ENCODE data around the gene ZNF407.
"Not testable (repeated sequence)": the region's sequence is repeated elsewhere in the genome, so short reads cannot be mapped to it uniquely, and the experiment has no call there.

ZNF407 gene, protein sequence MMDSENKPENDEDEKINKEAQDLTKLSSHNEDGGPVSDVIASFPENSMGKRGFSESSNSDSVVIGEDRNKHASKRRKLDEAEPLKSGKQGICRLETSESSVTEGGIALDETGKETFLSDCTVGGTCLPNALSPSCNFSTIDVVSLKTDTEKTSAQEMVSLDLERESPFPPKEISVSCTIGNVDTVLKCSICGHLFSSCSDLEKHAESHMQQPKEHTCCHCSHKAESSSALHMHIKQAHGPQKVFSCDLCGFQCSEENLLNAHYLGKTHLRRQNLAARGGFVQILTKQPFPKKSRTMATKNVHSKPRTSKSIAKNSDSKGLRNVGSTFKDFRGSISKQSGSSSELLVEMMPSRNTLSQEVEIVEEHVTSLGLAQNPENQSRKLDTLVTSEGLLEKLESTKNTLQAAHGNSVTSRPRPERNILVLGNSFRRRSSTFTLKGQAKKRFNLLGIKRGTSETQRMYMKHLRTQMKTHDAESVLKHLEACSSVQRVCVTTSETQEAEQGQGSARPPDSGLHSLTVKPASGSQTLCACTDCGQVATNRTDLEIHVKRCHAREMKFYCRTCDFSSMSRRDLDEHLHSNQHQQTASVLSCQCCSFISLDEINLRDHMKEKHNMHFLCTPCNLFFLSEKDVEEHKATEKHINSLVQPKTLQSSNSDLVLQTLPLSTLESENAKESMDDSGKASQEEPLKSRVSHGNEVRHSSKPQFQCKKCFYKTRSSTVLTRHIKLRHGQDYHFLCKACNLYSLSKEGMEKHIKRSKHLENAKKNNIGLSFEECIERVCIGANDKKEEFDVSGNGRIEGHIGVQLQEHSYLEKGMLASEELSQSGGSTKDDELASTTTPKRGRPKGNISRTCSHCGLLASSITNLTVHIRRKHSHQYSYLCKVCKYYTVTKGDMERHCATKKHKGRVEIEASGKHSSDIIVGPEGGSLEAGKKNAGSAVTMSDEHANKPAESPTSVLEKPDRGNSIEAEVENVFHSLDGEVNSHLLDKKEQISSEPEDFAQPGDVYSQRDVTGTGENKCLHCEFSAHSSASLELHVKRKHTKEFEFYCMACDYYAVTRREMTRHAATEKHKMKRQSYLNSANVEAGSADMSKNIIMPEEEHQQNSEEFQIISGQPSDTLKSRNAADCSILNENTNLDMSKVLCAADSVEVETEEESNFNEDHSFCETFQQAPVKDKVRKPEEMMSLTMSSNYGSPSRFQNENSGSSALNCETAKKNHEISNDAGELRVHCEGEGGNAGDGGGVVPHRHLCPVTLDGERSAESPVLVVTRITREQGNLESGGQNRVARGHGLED (N-terminal part only)

DNA sequence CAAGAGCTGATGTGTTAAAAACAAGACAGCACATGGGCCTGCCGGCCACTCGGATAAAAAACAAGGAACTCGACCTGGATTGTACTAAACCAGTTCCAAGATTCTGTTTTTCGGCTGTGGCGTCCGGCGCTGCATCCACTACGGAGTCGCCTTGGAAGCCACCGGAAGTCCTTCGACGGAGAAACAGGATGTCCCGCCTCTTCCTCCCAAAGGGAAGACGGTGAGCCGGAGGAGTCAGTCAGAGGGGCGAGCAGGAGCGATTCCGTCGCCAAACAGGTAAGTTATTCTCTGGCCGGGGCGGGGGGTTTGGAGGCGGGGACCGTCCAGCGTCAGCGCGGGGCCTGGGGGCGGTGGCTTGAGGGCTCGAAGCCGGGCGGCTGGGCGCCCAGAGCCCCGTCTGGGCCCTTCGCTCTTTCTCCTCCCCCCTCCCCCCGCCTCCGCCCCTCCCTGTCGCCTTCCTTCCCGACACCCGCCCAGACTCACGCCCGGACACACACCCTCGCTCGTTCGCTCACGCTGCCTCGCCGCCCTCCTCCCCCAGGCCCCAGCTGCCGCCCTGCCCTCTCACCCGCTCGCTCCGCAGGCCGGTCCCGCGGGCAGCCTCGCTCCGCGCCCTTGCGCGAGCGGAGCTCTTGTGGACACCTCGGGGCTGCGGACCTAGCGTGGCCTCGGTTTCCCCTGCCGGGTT lies at the start of gene ZNF407:
ZNF407 (plus strand) TSS at position 209 of the 688 bp plus-strand sequence. CDS start 33,150 bp downstream, outside the sequence.
- DNase-seq: peak; percentile 57 to 98 (median 87)

DNA sequence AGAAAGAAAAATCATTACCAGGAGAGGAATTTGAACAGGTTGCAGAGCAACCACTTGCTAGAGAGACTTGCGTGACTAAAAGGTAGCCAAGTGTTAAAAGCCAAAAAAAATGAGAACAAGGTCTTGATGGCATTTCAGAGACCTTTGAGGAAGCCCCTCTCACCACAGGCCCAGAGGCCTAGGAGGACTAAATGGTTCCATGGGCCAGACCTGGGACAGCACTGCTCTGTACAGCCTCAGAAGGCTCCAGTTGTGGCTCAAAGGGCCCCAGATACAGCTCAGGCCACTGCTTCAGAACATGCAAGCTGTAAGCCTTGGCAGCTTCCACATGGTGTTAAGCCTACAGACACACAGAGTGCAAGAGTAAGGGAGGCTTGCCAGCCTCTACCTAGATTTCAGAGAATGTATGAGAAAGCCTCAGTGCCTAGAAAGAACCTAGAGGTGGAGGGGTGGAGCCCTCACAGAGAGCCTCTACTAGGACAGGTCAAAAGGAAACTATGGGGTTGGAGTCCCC lies 48.0 kb upstream of the ZNF407 start:
- DNase-seq: no peak

DNA sequence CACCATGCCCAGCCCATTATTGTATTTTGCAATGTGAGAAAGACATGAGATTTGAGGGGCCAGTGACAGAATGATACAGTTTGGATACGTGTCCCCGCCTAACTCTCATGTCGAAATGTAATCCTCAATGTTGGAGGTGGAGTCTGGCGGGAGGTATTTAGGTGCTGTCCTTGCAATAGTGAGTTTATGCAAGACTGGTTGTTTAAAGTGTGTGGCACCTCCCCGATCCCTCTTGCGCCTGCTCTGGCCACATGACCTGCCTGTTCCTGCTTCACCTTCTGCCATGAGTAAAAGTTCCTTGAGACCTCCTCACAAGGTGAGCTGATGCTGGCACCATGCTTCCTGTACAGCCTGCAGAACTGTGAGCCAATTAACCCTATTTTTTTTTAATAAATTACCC lies 46.8 kb upstream of the ZNF407 start:
- no peak for DNase-seq

DNA sequence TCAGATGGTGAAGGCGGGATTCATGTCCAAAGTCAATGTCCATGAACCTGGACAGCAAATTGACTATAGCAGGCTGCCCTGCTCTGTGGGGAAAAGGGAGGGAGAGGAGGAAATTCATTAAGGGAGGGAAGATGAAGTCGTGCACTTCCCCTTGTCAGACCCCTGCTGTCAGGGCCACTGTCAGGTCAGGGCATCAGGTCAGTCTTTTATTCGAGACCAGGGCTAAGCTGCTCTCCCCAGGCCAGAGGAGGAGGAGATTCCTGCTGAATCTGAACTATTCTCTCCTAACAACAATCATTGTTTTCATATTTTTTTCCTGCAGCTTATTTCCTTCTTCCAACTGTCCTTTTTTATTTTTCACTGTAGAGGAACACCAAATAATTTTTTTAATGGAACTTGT lies 46.2 kb upstream of the ZNF407 start:
- no peak for DNase-seq

DNA sequence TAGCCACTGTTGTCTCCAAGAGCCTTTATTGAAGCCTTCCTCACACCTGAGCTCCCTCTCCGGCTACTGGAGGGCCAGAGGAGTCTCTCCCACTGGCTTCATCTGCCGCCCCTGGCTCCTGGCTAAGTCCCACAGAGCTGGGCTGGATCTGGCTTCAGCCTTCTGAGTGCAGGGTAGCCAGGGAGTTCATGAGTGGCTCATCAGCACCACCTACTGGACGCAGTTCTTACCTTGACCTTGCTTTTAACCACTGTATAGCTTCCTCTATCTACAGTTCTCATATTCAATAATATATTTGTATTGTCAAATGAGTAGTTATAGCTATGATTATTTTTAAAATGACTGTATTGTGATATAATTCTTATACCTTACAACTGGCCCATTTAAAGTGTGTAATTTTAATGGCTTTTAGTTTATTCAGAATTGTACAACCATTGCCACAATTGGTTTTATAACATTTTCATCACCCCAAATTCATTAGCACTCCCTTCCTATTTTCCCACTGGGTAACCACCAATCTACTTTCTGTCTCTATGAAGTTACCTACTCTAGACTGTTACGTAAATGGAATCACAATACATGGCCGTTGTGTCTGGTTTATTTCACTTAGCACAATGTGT lies 45.6 kb upstream of the ZNF407 start:
- peak in 55 of 56 donors; percentile 9 to 92 (median 60) for DNase-seq

DNA sequence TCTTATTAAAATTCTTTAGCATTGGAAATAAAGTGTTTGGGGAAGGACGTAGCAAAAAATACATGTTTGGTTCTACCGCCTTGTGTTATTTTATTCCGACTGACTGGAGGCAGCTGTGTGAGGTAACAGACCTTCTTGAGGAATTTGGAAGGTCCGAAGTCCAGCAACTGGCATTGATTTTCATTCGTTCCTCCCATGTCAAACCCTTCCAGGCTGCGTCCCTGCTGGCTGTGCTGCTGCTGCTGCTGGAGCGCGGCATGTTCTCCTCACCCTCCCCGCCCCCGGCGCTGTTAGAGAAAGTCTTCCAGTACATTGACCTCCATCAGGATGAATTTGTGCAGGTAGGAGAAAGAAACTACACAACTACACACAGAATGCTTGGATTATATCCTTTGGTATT lies 41.5 kb upstream of the ZNF407 start:
- DNase-seq: no peak

DNA sequence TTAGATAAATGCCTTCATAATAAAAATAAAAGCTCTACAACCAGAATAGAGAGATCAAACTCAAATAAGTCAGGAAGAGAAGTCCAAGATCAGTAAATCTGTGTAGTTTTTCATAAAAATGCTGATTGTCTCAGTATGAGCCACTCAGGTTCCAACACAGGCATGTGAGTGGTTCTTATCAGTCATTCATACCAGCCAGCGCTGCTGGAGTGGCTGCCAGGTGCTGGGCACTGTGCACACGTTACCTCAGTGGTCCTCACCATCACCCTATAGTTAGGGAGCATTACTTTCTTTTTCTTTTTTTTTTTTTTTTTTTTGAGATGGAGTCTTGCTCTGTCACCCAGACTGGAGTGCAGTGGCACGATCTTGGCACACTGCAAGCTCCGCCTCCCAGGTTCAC lies 39.6 kb upstream of the ZNF407 start:
- no peak for DNase-seq

DNA sequence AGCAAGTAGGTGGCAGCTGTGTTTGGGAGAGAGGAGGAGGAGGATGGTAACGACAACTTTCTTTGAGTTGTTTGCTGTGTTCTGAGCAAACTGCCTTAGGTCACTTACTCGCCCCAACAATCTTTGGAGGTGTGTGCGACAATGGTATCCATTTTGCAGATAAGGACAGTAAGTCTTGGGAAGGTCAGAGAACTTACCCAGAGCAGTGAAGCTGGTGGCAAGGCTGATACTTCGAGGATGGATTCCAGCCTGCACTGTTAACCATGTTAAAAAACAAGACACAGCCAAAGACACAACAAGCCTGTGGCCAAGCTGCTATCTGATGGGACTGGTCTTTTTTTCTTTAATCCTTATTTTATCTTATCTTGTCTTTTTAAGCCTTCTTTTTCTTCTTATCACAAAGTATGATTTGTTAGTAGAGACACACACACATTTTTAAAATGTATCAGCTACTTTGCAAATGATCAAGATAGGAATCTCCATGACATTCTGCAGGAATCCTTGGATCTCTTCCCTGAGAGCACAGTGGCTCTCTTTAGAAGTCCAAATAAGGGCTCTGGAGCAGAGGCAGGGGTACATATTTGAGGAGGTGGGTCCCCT lies 35.4 kb upstream of the ZNF407 start:
- no peak for DNase-seq

DNA sequence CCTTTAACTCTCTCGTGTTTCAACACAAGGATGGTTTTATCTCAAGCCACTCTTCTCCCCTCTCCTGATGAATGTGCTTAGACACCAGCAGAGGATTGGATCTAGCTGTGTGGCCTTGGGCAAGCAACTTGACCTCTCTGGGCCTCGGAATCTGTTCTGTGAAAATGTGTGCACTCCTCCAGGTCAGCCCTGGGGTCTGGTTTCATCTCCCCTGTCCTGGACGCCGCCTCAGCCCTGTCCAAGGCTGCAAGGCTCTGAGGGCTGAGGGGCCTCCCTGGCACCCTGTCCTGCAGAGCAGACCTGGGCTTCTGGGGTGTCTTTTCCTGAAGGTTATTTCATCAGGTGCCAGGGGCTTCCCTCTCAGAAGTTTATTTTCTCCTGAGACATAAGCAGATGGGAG lies 34.9 kb upstream of the ZNF407 start:
- no peak for DNase-seq

DNA sequence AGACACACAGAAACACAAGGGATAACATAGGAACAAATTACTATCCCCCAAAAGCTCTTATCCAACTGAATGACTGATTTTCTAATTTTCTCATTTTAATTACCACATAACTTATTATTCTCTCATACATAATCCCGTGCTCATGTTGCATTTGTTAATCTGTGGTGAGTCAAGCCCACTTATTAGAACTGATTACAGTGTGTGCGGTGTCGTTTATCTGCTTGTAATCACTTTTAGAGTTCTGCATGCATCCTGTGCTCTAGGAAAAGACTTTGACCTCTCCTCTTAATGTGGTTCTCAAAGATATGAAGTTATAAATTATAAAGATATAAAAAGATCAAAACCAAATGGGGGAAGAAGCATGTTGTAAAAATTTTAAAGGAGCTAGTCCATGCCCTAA lies 33.7 kb upstream of the ZNF407 start:
- no peak for DNase-seq

DNA sequence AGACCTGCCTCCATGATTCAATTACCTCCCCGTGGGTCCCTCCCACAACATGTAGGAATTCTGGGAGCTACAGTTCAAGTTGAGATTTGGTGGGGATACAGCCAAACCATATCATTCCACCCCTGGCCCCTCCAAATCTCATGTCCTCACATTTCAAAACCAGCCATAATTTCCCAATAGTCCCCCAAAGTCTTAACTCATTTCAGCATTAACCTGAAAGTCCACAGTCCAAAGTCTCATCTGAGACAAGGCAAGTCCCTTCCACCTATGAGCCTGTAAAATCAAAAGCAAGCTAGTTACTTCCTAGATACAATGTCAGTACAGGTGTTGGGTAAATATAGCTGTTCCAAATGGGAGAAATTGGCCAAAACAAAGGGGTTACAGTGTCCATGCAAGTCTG lies 32.5 kb upstream of the ZNF407 start:
- DNase-seq: not testable (repeated sequence)

DNA sequence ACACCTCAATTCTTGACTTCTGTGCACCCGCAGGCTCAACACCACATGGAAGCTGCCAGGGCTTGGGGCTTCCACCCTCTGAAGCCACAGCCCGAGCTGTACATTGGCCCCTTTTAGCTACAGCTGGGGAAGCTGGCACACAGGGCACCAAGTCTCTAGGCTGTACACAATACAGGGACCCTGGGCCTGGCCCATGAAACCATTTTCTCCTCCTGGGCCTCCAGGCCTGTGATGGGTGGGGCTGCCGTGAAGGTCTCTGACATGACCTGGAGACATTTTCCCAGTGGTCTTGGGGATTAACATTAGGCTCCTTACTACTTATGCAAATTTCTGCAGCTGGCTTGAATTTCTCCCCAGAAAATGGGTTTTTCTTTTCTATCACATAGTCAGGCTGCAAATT lies 31.7 kb upstream of the ZNF407 start:
- not testable (repeated sequence) for DNase-seq

DNA sequence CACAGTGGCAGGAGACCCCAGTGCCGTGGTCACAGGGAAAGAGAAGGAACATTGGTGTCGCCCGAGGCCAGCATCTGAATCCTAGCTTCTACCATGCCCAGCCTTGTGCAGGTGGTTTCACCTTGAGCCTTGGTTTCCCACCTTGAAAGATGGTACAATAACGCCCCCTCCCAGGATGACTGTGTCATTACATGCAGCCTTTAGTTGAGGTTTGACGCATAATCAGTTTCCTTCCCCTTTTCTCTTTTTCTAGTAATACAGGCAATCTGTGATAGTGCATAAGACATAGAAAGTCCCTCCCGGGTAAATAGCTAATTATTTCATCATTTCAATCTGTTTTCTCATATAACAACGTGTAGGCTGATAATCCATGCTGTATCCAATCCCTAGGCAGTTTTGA lies 29.8 kb upstream of the ZNF407 start:
- no peak for DNase-seq

DNA sequence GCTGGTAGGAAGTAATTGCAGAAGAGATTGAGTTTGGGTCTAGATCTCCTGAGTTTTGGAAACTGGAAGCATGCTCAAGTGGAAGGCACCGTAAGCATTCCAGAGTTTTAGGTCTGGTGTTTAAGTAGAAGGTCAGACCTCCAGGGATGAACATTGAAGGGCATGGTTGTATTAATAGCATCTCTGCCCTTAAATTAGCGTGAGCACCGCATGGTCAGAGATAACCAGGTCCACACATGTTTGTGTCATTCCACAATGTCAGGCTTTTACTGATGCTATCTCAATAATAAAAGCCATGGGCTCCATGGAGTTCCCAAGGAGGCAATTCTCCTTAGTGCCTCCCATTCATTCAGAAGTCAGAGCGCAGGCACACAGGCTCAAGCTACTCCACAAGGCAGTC lies 28.3 kb upstream of the ZNF407 start:
- no peak for DNase-seq

DNA sequence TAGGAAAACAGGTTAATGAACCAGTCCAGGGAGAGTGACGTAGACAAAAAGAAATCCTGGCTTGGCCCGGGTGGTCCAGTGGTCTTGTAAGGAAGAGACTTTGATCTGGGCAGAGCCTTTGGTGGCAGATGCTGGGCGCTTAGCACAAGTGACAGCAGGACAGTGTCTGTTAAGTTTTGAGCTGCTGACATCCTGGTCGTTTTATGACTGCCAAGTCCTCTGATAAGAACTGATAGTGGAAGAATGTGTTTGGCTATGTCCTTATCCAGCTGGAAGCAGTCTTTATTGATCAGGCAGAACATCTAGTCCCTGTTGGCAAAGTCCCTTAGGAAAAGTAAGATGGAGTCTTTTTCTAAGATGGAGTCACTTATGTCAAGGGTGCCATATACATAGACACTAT lies 27.4 kb upstream of the ZNF407 start:
- DNase-seq: no peak

DNA sequence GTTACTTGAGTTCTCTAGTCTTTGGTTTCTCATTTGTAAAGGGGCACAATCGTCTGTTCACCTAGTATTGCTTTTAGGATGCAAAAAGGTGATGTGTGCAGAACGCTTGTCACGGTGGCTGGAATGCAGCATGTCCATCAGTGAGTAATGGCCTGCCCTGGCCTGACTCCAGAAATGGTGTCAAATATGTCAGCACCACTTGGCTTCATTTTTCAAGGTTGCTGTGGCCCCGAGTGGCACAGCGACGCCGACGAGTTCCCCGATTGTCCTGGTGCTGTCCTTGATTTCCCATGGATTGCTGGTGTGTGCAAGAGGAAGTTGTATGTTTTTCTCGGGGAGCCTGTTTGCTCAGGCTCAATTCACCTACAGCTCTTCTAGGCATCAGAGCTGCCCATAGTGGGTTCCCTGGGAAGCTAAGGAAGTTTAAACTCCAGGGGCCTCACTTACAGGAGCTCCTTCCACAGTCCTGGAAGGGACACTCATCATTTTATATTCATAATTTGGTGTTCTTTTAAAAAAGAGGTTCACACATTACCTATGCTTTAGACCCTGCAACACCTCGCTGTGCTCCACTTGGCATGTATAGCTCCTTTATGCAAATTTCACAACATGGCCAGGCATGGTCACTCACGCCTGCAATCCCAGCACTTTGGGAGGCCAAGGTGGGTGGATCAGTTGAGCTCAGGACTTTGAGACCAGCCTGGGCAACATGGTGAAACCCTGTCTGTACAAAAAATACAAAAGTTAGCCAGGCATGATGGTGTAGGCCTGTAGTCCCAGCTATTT lies 25.6 kb upstream of the ZNF407 start:
- no peak for DNase-seq

DNA sequence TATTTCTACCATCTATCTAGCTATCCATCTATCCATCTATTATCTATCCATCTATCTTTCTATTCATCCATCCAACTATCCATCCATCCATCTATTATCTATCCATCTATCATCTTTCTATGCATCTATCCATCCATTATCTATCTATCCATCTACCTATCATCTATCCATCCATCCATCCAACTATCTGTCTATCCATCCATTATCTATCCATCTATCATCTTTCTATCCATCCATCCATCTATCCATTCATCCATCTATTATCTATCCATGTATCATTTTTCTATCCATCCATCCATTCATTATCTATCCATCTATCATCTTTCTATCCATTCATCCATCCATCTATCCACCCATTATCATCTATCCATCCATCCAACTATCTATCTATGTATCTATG lies 24.6 kb upstream of the ZNF407 start:
- no peak for DNase-seq

DNA sequence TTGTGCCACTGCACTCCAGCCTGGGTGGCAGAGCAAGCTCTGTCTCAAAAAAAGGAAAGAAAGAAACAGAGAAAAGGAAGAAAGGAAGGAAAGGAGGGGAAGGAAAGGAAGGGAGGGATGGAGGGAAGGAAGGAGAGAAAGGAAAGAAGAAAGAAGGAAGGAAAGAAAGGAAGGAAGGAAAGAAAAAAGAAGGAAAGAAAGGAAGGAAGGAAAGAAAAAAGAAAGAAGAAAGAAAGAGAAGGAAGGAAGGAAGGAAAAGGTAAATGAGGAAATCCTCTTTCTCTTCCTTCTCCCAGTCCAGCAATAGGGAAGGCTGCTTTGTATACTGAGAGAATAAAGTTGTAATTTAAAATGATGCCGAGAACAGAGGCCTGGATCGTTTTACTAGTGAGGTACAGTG lies 22.8 kb upstream of the ZNF407 start:
- no peak for DNase-seq

DNA sequence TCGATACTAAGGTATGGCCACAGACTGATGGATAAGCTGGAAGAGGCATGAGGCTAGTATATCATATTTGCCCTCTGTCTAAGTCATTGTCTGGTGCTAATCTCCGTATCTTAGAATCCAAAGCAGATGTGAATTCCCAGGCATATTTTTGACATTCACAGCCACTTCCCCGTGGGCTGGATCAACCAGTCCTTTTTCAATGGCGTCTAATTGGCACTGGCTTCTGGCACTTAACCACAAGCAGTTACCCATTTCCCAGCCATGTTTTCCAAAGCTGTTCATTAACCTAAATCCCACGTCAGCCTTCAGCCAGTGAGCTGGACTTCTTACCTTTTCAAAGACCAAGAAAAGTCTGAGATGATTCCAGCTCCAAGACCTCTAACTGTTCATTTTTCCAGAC lies 20.7 kb upstream of the ZNF407 start:
- DNase-seq: no peak
